HG02759 (cell line): ENCODE data around the gene WDFY3.

Experiments
- ATAC-seq: cut with Tn5 transposase; IDR thresholded peaks from one replicate; pipeline ENCODE4 v1.9.1; 2021; ENCODE audit warnings: mild to moderate bottlenecking, moderate library complexity; ENCODE audit not compliant: unreplicated experiment

The WDFY3 gene

GRCh38 chr4:84733343-84734033 is 233.0 kb downstream of the WDFY3 start:
- ATAC-seq: no peak

DNA sequence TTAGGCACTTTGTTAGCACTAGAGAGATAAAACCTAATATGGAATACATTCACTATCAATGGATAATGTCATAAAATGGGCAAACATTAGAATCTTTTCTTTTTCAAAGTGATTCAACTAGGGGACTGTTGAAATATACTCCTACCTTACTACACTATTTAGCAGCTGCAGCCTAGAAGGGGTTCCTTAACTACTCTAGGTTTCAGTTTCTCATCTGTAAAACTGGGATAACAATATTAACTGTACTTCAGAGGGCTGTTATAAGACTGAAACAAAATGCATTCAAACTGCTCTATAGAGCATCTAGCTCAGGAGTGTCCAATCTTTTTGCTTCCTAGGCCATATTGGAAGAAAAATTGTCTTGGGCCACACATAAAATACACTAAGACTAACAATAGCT is 236.1 kb downstream of the WDFY3 start:
- no peak for ATAC-seq

- no peak for ATAC-seq
These were observed 239.0 kb downstream of the WDFY3 start for GRCh38 chr4:84727491-84727890.

GRCh38 chr4:84726356-84726755 is 240.1 kb downstream of the WDFY3 start:
- ATAC-seq: no peak

DNA sequence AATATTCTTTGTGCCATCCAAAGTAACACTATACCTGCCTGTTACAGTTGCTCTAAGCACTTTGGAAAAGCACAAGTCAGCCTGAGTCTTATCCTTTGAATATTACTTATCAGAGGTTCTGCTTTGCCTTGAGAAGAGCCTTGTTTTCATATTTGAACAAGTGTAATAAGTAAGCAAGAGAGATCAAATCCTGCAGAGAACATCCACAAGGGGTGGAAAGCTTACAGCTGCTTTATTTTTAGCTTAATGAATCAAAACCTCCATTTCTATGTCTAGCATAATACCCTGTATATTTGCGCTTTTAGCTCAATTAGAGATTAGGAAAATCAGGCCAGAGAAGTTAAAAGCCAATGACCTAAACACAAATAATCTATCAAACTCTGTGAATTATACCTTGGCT is 243.8 kb downstream of the WDFY3 start:
- ATAC-seq: no peak

GRCh38 chr4:84719115-84719514 is 247.4 kb downstream of the WDFY3 start:
- ATAC-seq: no peak

- ATAC-seq: no peak
These were observed 247.8 kb downstream of the WDFY3 start for GRCh38 chr4:84718699-84719098.

- ATAC-seq: no peak
These were observed 255.9 kb downstream of the WDFY3 start for GRCh38 chr4:84710548-84710947.

GRCh38 chr4:84708406-84709135 is 257.9 kb downstream of the WDFY3 start:
- no peak for ATAC-seq

GRCh38 chr4:84706286-84706685 is 260.2 kb downstream of the WDFY3 start:
- ATAC-seq: no peak

DNA sequence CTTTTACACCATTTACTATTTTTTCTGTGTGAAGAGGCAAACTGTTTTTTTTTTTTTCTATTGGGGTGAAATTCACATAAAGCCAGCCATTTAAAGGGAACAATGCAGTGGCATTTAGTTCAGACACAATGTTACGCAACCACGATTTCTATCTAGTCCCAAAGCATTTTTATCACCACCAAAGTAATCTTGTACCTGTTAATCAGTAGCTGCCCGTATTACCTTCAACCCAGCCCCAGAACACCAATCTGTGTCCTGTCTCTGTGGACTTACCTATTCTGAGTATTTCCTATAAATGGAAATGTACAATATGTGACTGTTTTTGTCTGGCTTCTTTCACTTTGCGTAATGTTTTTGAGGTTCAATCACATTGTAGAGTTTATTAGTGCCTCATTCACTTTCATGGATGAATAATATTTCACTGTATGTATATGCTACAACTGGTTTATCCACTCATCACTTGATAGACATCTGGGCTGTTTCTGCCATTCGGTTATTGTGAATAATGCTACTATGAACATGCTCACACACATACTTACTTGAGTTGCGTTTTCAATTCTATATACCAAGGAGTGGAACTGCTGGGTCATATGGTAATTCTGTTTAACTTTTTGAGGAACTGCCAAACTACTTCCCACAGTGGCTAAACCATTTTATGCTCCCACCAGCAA is 267.4 kb downstream of the WDFY3 start:
- no peak for ATAC-seq

DNA sequence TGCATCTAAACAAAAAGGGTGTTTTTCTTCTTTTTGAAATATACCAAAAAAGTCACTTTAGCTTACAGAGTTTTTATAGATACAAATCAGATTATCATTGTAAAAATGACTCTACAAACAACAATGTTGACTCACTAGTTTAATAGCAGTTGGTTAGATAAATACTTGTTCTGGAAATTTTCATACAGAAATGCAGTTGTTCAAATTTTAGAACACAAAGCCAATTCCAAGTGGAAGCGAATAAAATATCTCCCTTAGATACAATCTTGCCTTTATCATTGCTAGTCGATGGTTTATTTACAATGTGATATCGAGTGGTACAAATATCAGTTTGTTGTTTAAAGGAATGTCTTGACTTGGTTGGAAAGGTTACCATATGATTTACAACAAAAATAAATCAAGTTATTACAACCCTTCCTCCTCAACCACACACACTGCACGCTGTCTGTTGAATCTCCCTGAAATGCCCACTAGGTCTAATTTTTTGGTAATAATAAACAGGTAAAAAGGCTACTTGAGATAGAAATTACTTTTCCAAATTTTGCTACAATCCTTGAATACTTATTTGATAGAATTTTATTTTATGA is 268.8 kb downstream of the WDFY3 start:
- no peak for ATAC-seq

DNA sequence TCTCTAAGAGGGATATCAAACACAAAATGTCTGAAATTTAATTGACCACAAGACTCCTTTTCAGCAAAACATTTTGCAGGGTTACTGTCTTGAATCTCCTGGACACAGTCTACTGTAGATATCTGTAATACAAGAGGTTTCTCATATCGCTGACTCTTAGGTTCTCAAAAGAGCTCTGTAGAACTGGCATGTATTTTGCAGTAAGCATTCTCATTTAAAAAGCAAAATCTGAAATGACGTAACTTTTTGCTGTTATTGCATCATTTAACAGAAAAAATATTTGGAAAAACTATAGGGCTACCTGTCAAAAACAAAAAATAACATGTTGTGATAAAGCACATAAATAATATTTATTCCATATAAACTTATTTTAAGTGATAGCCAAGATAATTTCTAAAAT is 269.3 kb downstream of the WDFY3 start:
- ATAC-seq: no peak

GRCh38 chr4:84691800-84692199 is 274.7 kb downstream of the WDFY3 start:
- ATAC-seq: no peak

GRCh38 chr4:84691170-84691691 is 275.3 kb downstream of the WDFY3 start:
- ATAC-seq: no peak

DNA sequence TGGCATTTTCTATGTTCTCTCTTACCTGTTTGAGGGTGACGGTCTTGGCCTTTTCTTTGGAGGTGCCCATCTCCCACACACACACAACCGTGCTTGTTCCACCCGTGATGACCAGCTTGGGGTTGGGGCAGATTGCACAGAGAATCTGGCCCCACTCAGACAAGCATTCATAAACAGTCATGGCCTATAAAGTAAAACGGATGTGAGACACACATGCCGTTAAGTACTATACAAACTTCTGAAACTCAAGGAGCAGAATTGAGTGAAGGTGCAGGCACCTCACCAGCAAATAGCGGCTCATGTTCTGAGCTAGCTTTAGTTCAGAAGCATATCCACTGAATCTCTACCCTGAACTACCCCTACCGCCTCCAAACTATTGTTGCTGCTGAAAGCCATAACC is 276.0 kb downstream of the WDFY3 start:
- ATAC-seq: no peak

DNA sequence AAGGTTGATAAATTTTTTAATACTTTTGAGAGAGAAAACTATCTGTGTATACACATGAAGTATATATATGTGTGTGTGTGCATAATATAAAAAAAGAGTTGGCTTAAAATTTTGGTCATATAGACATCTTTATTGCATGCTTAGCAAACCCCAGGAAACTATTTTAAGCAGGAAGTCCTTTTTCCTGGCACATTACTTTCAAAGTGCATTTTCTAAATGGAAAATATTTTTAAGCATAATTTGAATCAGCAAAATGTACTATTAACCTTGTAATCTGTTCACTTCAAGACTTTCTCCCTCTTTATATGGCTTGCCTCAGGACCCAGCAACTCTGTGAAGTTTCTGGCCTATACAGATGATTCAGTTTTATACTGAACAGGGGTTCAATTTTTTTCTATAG is 277.3 kb downstream of the WDFY3 start:
- ATAC-seq: no peak

DNA sequence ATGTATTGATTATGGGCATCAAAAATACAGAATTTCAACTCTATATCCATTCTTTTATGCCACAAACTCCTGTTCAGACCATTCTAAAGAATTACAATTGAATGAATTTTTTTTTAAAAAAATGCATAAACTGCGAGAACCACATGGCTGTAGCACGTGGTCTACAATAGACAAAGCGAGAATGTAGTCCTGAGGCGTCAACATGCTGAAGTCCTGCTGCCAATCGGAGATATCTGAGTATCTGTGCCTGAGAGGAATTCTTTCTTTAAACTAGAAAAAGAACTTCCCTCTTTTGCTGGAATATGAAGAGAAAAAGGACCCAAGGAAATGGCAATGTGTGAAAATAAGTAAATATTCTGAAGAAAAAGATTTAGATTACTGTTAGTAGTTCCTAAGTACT is 277.9 kb downstream of the WDFY3 start:
- ATAC-seq: no peak

GRCh38 chr4:84685105-84685504 is 281.4 kb downstream of the WDFY3 start:
- no peak for ATAC-seq

DNA sequence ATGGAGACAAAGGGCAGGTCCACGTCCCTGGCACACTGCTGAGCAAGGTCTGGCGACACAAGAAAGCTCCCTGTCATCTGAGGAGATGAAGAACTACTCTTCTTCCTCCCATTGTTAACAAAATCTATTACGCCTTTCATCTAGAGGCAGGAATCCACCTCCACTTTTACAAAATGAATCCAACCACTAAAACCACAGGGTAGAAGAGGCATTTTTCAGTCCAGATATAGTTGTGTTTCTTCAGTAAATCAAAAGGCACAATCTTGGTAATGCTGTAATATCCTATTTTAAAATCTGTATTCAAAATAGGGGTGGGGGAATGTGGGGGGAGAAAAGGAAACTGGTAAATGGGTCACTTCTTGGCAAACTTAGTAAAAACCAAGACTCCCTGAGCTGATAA is 282.1 kb downstream of the WDFY3 start:
- no peak for ATAC-seq

GRCh38 chr4:84683064-84683850 is 283.2 kb downstream of the WDFY3 start:
- ATAC-seq: no peak
